Stimulated activated CD8-positive, alpha-beta memory T cell treated with anti-CD3 and anti-CD28 coated beads, Interleukin-12 subunit alpha, Interleukin-12 subunit beta, amount 100 ng/mL, for 24 hours (primary cell): ENCODE results near the gene CNN2.

Source experiments
- DNase-seq: peaks from one replicate; pipeline ENCODE4 v3.0.0-alpha.2; 2020; ENCODE audit errors: extremely low read depth

The CNN2 gene

DNA sequence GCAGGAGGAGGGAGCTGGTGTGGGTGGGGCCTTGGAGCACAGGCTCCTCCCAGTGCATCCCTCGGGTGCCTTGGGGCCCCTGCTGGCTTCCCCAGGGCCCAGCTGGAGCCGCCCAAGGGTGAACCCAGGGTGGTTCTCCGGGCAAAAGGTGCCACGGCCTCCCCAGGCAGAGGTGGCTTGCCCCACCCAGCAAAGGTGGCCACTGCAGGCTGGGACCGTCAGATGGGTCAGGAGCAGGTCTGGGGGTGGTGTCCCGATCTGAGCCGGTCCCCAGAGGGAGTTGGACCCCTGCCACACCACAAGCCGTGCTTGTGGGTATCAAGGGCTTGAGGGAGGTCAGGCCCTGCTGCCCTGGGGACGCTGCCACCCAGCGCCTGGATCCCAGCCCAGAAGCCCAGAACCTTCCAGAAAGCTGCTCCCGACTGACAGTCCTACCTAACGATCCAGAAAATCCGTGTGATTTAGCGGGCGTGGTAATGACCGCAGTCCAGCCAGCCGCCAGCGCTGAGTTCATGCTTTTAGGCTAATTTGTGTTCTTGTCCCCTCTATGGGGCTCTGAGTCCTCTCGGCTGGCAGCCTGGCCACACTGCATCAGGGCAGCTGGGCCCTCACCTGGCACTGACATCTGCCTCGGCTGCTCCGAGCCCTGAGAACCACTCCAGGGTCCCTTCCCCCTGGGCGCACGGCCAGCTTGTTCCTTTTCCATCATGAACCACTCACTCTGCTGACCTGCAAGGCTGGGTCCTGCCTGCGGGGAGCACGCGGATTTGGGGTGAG lies 31.2 kb upstream of the CNN2 start:
- DNase-seq, result no peak

GRCh38 chr19:996051-996838 lies 30.2 kb upstream of the CNN2 start:
- peak; percentile 39 for DNase-seq

DNA sequence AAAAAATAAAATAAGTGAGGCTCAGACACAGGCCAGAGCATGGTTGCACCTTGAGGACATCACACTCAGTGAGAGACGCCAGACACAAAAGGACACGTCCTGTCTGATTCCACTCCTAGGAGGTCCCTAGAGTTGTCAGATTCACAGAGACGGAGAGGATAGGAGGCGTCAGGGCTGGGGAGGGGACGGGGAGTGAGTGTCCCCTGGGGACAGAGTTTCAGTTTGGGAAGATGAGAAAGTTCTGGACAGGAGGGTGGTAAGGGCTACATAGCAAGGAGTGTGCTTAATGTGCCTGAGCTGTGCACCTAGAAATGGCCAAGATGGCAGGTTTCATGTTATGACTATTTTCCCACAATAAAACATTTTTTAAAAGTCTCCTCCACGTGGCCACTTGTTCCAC lies 28.3 kb upstream of the CNN2 start:
- no peak for DNase-seq

DNA sequence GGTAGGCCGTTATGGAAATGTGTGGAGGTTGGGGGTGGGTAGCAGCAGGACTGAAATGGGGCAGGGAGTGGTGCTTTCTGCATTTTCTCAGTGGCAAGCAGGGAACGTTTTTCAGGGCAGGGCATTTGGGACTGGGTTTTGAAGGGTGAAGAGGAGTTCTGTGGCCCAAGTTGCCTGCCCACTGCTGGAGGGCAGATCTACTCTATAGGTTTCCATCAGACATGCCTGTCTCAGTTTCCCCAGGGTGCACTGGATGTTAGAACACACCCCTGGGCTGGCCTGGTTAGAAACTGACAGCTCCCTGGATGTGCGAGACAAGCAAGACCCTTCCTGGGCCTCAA lies 27.1 kb upstream of the CNN2 start:
- no peak for DNase-seq

- DNase-seq, result peak; percentile 31
These were observed 26.3 kb upstream of the CNN2 start, which contains the start of gene GRIN3B for GRCh38 chr19:1000095-1000494. GRIN3B (plus strand) TSS chr19:1000419; CDS start chr19:1000438, 19 bp downstream.

GRCh38 chr19:1000591-1001537 lies 25.5 kb upstream of the CNN2 start:
- no peak for DNase-seq

DNA sequence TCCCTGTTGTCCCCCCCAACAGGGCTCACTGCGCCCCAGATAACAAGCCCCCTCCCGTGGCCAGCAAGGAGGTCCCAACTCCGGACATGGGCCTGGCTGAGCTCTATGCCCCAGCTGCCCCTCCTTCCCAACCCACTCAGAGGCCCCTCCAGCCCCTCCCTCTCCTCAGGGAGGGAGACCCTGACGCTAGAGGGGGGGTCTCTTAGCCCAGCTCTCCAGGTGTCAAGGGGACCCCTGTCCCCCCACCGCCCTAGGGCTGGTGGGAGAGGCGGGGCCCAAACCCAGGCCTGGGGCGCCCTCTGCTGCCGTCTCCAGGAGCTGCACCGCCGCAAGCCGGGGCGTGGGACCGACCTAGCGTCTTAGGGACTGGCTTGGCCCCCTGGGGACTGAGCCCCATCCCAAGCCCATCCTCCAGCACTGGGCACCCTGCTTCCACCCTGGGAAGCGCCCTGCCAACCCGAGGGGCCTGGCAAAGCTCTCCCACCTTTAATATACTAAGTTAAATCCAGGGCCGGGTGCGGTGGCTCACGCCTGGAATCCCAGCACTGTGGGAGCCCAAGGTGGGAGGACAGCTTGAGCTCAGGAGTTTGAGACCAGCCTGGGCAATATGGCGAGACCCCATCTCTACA lies 24.8 kb upstream of the CNN2 start:
- no peak for DNase-seq

DNA sequence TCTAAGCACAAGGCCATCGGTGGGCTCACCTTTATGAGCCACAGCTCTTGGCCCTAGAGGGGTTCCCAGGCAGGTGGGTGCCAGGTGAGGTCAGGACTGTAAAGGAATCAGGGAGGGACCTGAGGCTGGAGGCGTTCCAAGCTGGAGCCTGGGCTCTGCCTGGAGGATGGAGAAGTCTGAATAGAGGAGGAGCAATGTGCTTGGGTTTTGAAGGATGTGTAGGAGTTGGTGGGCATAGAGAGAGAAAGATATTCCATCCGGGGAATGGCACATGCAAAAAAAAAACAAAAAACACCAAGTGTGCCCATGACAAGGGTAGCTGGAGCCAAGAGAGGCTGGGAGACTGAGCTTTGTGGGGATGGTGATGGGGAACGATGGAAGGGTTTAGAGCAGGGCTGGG lies 23.8 kb upstream of the CNN2 start:
- no peak for DNase-seq

DNA sequence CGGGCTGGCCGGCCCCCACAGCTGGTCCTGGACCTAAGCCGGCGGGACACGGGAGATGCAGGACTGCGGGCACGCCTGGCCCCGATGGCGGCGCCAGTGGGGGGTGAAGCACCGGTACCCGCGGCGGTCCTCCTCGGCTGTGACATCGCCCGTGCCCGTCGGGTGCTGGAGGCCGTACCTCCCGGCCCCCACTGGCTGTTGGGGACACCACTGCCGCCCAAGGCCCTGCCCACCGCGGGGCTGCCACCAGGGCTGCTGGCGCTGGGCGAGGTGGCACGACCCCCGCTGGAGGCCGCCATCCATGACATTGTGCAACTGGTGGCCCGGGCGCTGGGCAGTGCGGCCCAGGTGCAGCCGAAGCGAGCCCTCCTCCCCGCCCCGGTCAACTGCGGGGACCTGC lies 23.1 kb upstream of the CNN2 start:
- no peak for DNase-seq

- no peak for DNase-seq
These were observed 22.1 kb upstream of the CNN2 start for GRCh38 chr19:1004204-1004802.

GRCh38 chr19:1004803-1005664 lies 21.4 kb upstream of the CNN2 start:
- DNase-seq, result no peak

DNA sequence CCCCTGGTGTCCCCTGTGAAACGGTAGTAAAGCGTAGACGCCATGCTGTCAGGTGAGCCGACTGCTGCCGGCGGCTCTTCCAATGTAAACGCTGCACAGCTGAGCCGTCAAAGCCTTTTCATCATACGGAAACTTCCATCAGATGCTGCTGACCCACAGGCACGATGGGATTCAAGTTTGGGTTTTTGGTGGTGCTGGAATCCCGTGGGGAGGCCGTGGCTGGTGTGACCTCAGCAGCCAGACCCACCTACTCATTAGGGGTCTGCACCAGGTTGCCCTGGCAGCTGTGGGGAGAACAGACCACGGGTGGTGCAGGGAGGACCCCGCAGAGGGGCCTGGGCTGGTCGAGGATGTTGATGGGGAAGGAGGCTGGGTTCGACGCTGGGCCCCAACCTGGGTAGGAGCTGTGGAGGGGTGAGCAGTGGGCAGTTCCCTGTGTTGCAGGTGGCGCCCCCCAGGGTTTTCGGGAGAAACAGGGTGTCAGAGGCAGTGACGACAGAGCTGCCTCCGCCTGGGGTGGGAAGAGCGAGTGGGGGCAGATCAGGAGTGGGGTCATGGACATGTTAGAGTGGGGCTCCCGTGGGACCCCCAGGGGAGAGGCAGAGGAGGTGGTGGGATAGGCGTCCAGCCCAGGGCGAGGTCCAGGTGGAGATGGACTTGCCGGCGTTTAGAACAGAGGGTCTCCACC lies 19.6 kb upstream of the CNN2 start:
- no peak for DNase-seq

- no peak for DNase-seq
These were observed 18.8 kb upstream of the CNN2 start for GRCh38 chr19:1007399-1008251.

DNA sequence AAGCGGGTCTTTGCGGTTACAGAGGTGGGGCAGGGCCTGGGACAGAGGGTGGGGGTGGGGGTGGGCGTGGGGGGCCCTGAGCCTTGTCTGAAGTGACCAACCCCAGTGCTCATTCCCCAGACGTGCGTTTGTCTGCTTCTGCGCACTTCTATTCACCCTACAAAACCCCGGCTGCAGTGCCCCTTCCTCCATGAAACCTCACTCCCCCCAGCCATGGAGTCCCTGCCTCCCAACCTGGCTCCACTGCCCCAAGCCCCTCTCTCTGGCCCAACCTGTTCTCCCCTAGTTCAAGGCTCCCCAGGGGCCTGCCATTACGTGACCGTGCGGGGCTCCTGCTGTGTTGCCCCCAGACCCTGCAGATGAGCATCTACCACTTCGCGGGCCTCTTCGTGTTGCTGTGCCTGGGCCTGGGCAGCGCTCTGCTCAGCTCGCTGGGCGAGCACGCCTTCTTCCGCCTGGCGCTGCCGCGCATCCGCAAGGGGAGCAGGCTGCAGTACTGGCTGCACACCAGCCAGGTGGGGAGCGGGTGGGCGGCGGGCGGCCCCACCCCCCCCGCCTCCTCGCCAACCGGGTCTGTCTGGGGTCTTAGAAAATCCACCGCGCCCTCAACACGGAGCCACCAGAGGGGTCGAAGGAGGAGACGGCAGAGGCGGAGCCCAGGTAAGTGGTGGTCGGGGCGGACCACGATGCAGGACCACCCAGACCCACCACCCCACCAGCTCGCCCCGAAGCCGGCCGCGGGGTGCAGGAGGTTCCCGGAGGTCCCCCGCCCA lies 18.0 kb upstream of the CNN2 start:
- DNase-seq, result no peak

DNA sequence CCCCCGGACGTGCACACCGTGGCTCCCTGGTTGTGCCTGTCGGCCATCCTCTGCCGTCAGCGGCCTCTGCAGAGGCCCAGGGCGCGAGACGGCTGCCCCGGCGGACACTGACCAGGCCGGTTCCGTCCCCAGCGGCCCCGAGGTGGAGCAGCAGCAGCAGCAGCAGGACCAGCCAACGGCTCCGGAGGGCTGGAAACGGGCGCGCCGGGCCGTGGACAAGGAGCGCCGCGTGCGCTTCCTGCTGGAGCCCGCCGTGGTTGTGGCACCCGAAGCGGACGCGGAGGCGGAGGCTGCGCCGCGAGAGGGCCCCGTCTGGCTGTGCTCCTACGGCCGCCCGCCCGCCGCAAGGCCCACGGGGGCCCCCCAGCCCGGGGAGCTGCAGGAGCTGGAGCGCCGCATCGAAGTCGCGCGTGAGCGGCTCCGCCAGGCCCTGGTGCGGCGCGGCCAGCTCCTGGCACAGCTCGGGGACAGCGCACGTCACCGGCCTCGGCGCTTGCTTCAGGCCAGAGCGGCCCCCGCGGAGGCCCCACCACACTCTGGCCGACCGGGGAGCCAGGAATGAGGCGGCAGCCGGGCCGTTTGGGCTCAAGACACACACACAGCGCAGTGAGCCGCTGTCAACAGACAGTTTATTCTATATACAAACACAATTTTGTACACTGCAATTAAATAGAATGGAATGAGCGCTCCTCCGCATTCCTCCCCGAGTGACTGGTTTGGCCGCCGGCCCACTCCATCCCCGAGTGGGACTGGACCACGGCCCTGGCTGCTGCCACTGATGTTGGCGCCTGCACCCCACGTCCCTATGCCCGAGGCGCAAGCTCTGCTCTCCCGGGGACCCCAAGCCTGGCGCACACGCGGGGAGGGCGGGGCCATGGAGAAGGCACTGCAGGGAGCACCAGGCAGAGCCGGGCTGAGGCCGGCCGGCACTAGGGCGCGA lies 17.1 kb upstream of the CNN2 start:
- DNase-seq, result no peak

- DNase-seq, result no peak
These were observed 16.3 kb upstream of the CNN2 start for GRCh38 chr19:1009981-1010538.
